RWPE2 (cell line): ENCODE data around the gene FMNL3.
"Not testable (repeated sequence)": the region's sequence is repeated elsewhere in the genome, so short reads cannot be mapped to it uniquely, and the experiment has no call there.

Experiments
- ATAC-seq: fragments of 200-7000 bp; cut with Tn5 transposase; 3 replicates; pipeline ENCODE4 v1.9.1; 2021; ENCODE audit warnings: low read depth
- DNase-seq: peaks from one replicate; pipeline ENCODE4 v3.0.0-alpha.2; 2020; ENCODE audit warnings: low spot score
- H3K27ac ChIP-seq: fragments of 450-650 bp; 2 replicates; pipeline ENCODE4 v1.5.1; 2017; ENCODE audit warnings: mild to moderate bottlenecking; ENCODE audit not compliant: poor library complexity, severe bottlenecking
- H3K27me3 ChIP-seq: fragments of 250-450 bp; sonication (Bioruptor Pico); 2 replicates; pipeline ENCODE4 v1.5.1; 2021; ENCODE audit warnings: mild to moderate bottlenecking, moderate library complexity; ENCODE audit not compliant: insufficient read depth, poor library complexity, severe bottlenecking
- H3K36me3 ChIP-seq: fragments of 250-450 bp; sonication (Bioruptor Pico); 2 replicates; pipeline ENCODE4 v1.5.1; 2020; ENCODE audit warnings: low read depth, mild to moderate bottlenecking, moderate library complexity
- H3K4me1 ChIP-seq: fragments of 250-450 bp; sonication (Bioruptor Pico); 2 replicates; pipeline ENCODE4 v1.5.1; 2021; ENCODE audit warnings: mild to moderate bottlenecking, moderate library complexity; ENCODE audit not compliant: insufficient read depth, poor library complexity, severe bottlenecking
- H3K4me3 ChIP-seq: fragments of 250-450 bp; sonication (Bioruptor Pico); 2 replicates; pipeline ENCODE4 v1.5.1; 2021; ENCODE audit warnings: mild to moderate bottlenecking, moderate library complexity; ENCODE audit not compliant: severe bottlenecking
- H3K9me3 ChIP-seq: fragments of 250-450 bp; sonication (Bioruptor Pico); 2 replicates; pipeline ENCODE4 v1.5.1; 2021; ENCODE audit warnings: mild to moderate bottlenecking, moderate library complexity; ENCODE audit not compliant: severe bottlenecking
- TF ChIP-seq, protein P1 (sequence below): fragments of 450-650 bp; IDR thresholded peaks from one replicate; pipeline ENCODE4 v1.5.1; 2017; ENCODE audit warnings: mild to moderate bottlenecking, moderate library complexity; ENCODE audit not compliant: poor library complexity, severe bottlenecking

Gene FMNL3

DNA sequence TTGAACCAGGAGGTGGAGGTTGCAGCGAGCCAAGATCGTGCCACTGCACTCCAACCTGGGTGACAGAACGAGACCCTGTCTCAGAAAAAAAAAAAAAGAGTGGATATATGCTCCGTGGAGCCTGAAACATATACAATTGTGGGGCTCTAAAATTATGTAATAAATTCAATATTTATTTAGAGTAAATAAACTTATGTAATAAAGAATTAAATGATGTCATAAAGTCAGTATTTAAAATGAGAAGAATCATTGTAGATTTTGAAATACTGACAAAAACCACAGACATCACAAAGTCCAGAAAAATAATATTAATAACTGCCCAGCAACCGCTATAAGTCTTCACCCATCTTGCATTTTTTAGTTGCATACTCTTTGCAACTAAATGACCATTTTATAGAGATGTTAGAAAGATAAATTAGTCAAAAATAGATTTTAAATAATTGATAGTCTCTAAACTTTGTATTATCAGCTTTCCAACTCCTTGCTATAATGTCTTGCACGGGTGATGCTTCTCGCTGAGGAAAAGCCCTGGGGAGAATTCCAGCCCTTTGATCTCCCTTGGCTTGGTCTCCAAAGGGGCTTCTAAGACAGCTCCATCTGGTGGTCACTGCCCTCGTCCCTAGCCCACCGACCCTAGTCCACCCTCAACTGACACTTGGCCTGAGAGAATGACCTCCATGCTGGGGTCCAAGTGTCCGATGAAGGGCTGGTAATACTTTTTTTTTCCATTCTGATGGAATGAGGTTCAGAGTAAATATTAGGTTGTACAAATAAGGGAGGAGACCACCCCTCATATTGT lies 26.2 kb upstream of the FMNL3 start:
- no peak overlapping the region for H3K27ac ChIP-seq
- H3K27me3 ChIP-seq = no peaks in the 10 kb centered on the region
- DNase-seq = no peak

DNA sequence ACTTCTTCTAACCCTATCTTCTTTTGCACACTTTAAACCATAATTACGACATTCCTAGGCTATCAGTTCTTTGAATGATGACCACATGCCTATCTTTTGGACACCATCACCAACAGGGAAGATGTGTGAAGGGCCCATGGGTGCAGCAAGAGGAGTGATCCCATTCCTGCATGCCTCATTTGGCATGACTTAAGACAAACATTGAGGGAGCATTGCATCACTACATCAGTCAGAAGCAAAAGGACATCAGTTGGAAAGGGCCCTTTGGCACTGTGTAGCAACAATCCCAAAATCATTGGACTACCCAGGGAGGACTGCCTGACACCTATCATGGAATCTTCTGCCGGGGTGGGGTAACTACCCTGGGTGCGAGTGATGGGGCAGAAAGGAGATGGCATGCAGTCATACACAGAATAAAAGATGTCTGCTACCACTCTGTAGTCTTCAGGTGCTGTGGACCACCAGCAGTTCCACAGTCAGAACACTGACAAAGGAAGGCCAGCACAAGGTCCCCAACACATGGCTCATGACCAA lies 23.4 kb upstream of the FMNL3 start:
- Histone ChIP-seq H3K4me1 (no peaks in the 10 kb centered on the region), H3K27ac (no peak overlapping the region), H3K27me3 (no peaks in the 10 kb centered on the region), H3K36me3 (no peaks in the 10 kb centered on the region), H3K4me3 (no peak overlapping the region), H3K9me3 (no peaks in the 10 kb centered on the region)
- TF ChIP-seq, protein P1, sequence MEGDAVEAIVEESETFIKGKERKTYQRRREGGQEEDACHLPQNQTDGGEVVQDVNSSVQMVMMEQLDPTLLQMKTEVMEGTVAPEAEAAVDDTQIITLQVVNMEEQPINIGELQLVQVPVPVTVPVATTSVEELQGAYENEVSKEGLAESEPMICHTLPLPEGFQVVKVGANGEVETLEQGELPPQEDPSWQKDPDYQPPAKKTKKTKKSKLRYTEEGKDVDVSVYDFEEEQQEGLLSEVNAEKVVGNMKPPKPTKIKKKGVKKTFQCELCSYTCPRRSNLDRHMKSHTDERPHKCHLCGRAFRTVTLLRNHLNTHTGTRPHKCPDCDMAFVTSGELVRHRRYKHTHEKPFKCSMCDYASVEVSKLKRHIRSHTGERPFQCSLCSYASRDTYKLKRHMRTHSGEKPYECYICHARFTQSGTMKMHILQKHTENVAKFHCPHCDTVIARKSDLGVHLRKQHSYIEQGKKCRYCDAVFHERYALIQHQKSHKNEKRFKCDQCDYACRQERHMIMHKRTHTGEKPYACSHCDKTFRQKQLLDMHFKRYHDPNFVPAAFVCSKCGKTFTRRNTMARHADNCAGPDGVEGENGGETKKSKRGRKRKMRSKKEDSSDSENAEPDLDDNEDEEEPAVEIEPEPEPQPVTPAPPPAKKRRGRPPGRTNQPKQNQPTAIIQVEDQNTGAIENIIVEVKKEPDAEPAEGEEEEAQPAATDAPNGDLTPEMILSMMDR = no peak
- ATAC-seq = no peak
- no peak for DNase-seq

More for the DNA sequence above, 26.2 kb upstream of the FMNL3 start:
- ATAC-seq = no peak
- Histone ChIP-seq H3K36me3 (no peaks in the 10 kb centered on the region), H3K9me3 (no peaks in the 10 kb centered on the region), H3K4me1 (no peaks in the 10 kb centered on the region), H3K4me3 (no peak overlapping the region)
- TF ChIP-seq, protein P1 = no peak

DNA sequence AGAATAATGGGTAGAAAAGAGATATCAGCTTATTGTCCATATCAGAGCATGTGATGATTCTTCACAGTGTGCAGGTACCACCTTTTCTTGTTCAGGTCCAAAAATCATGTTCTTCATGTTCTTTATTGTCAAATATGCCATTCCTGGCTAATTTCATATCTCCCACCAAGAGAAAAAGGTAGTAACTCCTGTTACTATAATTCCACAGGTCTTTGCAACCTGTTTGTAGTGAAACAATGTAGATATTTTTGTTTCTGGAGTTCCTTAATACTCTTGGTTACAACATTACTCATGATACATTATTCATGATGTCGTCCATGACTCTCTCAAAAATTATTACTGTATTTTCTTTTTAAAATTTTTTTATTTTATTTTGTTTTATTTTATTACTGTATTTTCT lies 22.8 kb upstream of the FMNL3 start:
- Histone ChIP-seq H3K27ac (no peak overlapping the region), H3K27me3 (no peaks in the 10 kb centered on the region), H3K4me1 (no peaks in the 10 kb centered on the region), H3K36me3 (no peaks in the 10 kb centered on the region), H3K9me3 (no peaks in the 10 kb centered on the region), H3K4me3 (no peak overlapping the region)
- DNase-seq (no peak), ATAC-seq (no peak)
- TF ChIP-seq, protein P1 = no peak

DNA sequence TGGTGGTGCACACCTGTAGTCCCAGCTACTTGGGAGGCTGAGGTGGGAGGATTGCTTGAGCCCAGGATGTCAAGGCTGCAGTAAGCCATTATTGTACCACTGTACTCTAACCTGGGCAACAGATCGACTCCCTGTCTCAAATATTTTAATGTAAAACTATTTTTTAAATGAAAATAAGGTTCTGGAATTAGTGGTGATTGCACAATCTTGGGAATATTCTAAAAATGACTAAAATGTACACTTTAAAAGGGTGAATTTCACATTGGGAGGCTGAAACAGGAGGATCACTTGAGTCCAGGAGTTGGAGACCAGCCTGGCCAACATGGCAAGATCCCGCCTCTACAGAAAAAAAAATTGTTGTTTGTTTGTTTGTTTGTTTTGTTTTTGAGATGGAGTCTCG lies 21.2 kb upstream of the FMNL3 start:
- Histone ChIP-seq H3K4me3 (no peak overlapping the region), H3K36me3 (no peaks in the 10 kb centered on the region), H3K27me3 (no peaks in the 10 kb centered on the region), H3K4me1 (no peaks in the 10 kb centered on the region), H3K9me3 (no peaks in the 10 kb centered on the region), H3K27ac (no peak overlapping the region)
- ATAC-seq (no peak), DNase-seq (no peak)
- TF ChIP-seq, protein P1 = no peak

DNA sequence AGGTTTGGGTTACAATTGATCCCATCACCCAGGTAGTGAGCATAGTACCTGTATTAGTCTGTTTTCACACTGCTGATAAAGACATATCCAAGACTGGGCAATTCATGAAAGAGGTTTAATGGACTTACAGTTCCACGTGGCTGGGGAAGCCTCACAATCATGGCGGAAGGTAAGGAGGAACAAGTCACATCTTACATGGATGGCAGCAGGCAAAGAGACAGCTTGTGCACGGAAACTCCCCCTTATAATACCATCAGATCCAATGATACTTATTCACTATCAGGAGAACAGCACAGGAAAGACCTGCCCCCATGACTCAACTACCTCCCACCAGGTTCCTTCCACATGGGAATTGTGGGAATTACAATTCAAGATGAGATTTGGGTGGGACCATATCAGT lies 14.2 kb upstream of the FMNL3 start:
- H3K27ac ChIP-seq, DNase-seq, H3K36me3 ChIP-seq, H3K4me3 ChIP-seq, H3K9me3 ChIP-seq, H3K27me3 ChIP-seq, H3K4me1 ChIP-seq, ATAC-seq: not testable (repeated sequence)
